Spleen (tissue), 11 donors: ENCODE results near the gene PLCB4. TPM values are rescaled to one million over a fixed set of nuclear protein-coding genes. Genes with fewer than 3 reads are reported as not detected.

Experiments used
- DNase-seq: peaks from one replicate; pipeline ENCODE4 v3.0.0-alpha.2; 2020
- H3K27ac ChIP-seq, 8 donors: fragments of 200-600 bp; sonication (generic) in 7 of 8; 1 replicate in 4 of 8; 2 replicates in 4 of 8; pipeline versions ENCODE4 v1.5.0 to v1.8.0; 2016 to 2021; ENCODE audit warnings: inconsistent platforms in 4 of 8, mild to moderate bottlenecking in 4 of 8, moderate library complexity in 1 of 8
- H3K27me3 ChIP-seq, 7 donors: fragments of 200-600 bp; sonication (generic) in 6 of 7; replicated peaks in 1 of 7; 1 replicate in 4 of 7; 2 replicates in 3 of 7; pipeline versions ENCODE4 v1.5.0 to v1.8.0; 2016 to 2021; ENCODE audit warnings: inconsistent platforms in 3 of 7, mild to moderate bottlenecking in 1 of 7
- H3K36me3 ChIP-seq, 6 donors: fragments of 200-600 bp; sonication (generic) in 5 of 6; 1 replicate in 4 of 6; 2 replicates in 2 of 6; pipeline versions ENCODE4 v1.5.0 to v1.8.0; 2016 to 2021; ENCODE audit warnings: inconsistent platforms in 2 of 6
- H3K4me1 ChIP-seq, 6 donors: fragments of 200-600 bp; sonication (generic) in 5 of 6; 1 replicate in 3 of 6; 2 replicates in 3 of 6; pipeline versions ENCODE4 v1.5.0 to v1.8.0; 2016 to 2021; ENCODE audit warnings: inconsistent platforms in 3 of 6
- H3K4me3 ChIP-seq, 8 donors: fragments of 200-600 bp; sonication (generic) in 7 of 8; 1 replicate in 4 of 8; 2 replicates in 4 of 8; pipeline versions ENCODE4 v1.5.0 to v1.8.0; 2016 to 2021; ENCODE audit warnings: inconsistent platforms in 4 of 8, mild to moderate bottlenecking in 4 of 8, moderate library complexity in 2 of 8
- H3K9me3 ChIP-seq, 8 donors: fragments of 200-600 bp; sonication (generic) in 7 of 8; 1 replicate in 4 of 8; 2 replicates in 4 of 8; pipeline versions ENCODE4 v1.5.0 to v1.8.0; 2016 to 2021; ENCODE audit warnings: inconsistent platforms in 4 of 8
- CTCF ChIP-seq, 11 experiments: fragments of 200-600 bp in 7 of 11; fragments of 450-650 bp in 4 of 11; sonication (generic) in 4 of 11; IDR thresholded peaks in 8 of 11; conservative IDR thresholded peaks in 3 of 11; 1 replicate in 7 of 11; 2 replicates in 4 of 11; pipeline versions ENCODE4 v1.4.0 to v1.8.0; 2016 to 2021; ENCODE audit warnings: antibody characterized with exemption in 11 of 11, inconsistent platforms in 4 of 11, mild to moderate bottlenecking in 1 of 11
- POLR2A ChIP-seq, 3 donors: fragments of 450-650 bp; IDR thresholded peaks; one replicate each; pipeline ENCODE4 v1.5.1; 2017; ENCODE audit warnings: antibody characterized with exemption in 3 of 3, mild to moderate bottlenecking in 1 of 3
- POLR2AphosphoS5 ChIP-seq, 3 donors: sonication (generic); formaldehyde crosslinking; IDR thresholded peaks; one replicate each; pipeline ENCODE4 v1.5.1; 2017; ENCODE audit warnings: antibody characterized with exemption in 3 of 3
- WGBS, 5 donors: extraction: QIAGEN DNeasy Blood & Tissue Kit in 3 of 5; methylation state at CpG; one replicate each; pipeline versions ENCODE4 v1.1.5 to v1.1.7; 2013 to 2018; 5-methylcytosine and 5-hydroxymethylcytosine counted together
- intact Hi-C: fragments of 100-400 bp; cut with DNase I; formaldehyde crosslinking; loops from one replicate; pipeline ENCODE4 v1.15.0; 2023; ENCODE audit warnings: low total_unique reads
- polyA plus RNA-seq, 3 donors: library from polyadenylated mRNA; stranded (reverse); fragments of 200-250 nt; gene quantifications; one replicate each; pipeline ENCODE4 v1.2.1, GENCODE V29; 2013
- total RNA-seq, 7 donors: library from RNA; depleted of rRNA in 3 of 7; stranded (reverse); fragments of >200 nt in 3 of 7; fragmentation: NEBNext Ultra II Directional in 4 of 7; extraction: Animal tissue kit (Norgen Biotek cat#: 25700) in 4 of 7; gene quantifications; one replicate each; pipeline versions ENCODE4 v1.1.0 to v1.2.1, GENCODE V29; 2016 to 2021
- donor health status: healthy with polysubstance abuse.
- donor health status: DM: no; HTN: no; CAD: no; lungs with moderate emphysema.
- donor health status: DM: no; HTN: no; CAD: no.
- donor health status: Bipolar disorder and iron deficiency.
- donor health status: healthy.
- donor health status: DM: no; HTN: no; CAD: no.
- donor health status: DM: yes; HTN: yes; CAD: no.

Gene PLCB4
- total and polyA plus RNA-seq, 10 donors = 0.43 to 4.9 (median 1.6) TPM

GRCh38 chr20:9204979-9205378 lies 136.1 kb downstream of the PLCB4 start:
- Histone ChIP-seq H3K4me3 (no peak overlapping the region), H3K36me3 (no peaks in the 10 kb centered on the region), H3K4me1 (no peaks in the 10 kb centered on the region), H3K9me3 (no peaks in the 10 kb centered on the region), H3K27me3 (no peaks in the 10 kb centered on the region), H3K27ac (no peak overlapping the region)
- 88 to 95% (median 93%) methylated on average over 5 of the region's 5 CpGs for WGBS, 5 donors
- no peak for DNase-seq
- TF ChIP-seq POLR2AphosphoS5 (IDR thresholded peaks at IDR 0.05) = no peak
- intact Hi-C loops = no loop called here

GRCh38 chr20:9206486-9206885 lies 137.6 kb downstream of the PLCB4 start:
- no peak for DNase-seq
- H3K27me3 ChIP-seq = no peaks in the 10 kb centered on the region
- H3K9me3 ChIP-seq = no peaks in the 10 kb centered on the region
- no peak for TF ChIP-seq CTCF (IDR thresholded peaks at IDR 0.05 in 8 of 11, conservative IDR thresholded peaks at IDR 0.05 in 3 of 11)
- TF ChIP-seq POLR2AphosphoS5 (IDR thresholded peaks at IDR 0.05) = no peak
- no peak for TF ChIP-seq POLR2A (IDR thresholded peaks at IDR 0.05)
- H3K27ac ChIP-seq = no peak overlapping the region
- H3K4me3 ChIP-seq = no peak overlapping the region
- no peaks in the 10 kb centered on the region for H3K4me1 ChIP-seq
- H3K36me3 ChIP-seq = no peaks in the 10 kb centered on the region
- intact Hi-C loops = no loop called here

GRCh38 chr20:9207253-9207652 lies 138.4 kb downstream of the PLCB4 start:
- TF ChIP-seq POLR2A (IDR thresholded peaks at IDR 0.05) (no peak), CTCF (IDR thresholded peaks at IDR 0.05 in 8 of 11, conservative IDR thresholded peaks at IDR 0.05 in 3 of 11) (no peak), POLR2AphosphoS5 (IDR thresholded peaks at IDR 0.05) (no peak)
- H3K27me3 ChIP-seq = no peaks in the 10 kb centered on the region
- no peaks in the 10 kb centered on the region for H3K9me3 ChIP-seq
- no peaks in the 10 kb centered on the region for H3K36me3 ChIP-seq
- H3K4me1 ChIP-seq = no peaks in the 10 kb centered on the region
- no peak overlapping the region for H3K27ac ChIP-seq
- intact Hi-C loops = no loop called here
- no peak overlapping the region for H3K4me3 ChIP-seq
- 92 to 97% (median 95%) methylated on average over 5 of the region's 5 CpGs for WGBS, 5 donors
- no peak for DNase-seq

GRCh38 chr20:9210356-9210755 lies 141.5 kb downstream of the PLCB4 start:
- H3K27me3 ChIP-seq = no peaks in the 10 kb centered on the region
- H3K9me3 ChIP-seq = no peaks in the 10 kb centered on the region
- intact Hi-C loops = no loop called here
- H3K4me3 ChIP-seq = no peak overlapping the region
- no peaks in the 10 kb centered on the region for H3K36me3 ChIP-seq
- H3K4me1 ChIP-seq = no peaks in the 10 kb centered on the region
- no peak for DNase-seq
- no peak for TF ChIP-seq POLR2AphosphoS5 (IDR thresholded peaks at IDR 0.05)
- TF ChIP-seq POLR2A (IDR thresholded peaks at IDR 0.05) = no peak
- TF ChIP-seq CTCF (IDR thresholded peaks at IDR 0.05 in 8 of 11, conservative IDR thresholded peaks at IDR 0.05 in 3 of 11) = no peak
- WGBS, 5 donors = 88 to 97% (median 91%) methylated on average over 5 of the region's 5 CpGs
- H3K27ac ChIP-seq = no peak overlapping the region
